Measurements from ENCODE around the gene ZNF652.

ZNF652 gene

DNA sequence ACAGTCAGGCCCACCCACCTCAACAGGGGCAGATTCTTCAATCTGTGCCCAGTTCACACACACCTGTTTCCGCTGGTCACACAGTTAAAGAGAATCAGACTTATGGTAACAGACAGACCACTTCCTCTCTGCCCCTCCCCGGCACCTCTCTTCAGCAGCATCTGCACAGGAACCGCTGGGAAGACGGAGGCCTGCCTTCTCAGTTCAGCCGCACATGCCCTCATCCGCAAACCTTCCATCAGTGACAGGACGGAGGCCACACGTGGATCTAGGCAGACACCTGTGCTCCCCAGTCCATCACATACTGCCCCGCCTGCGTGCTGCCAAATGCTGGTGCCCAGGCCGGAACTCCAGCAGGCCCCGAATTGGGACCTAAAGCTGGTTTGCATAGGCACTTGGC lies 42.3 kb upstream of the ZNF652 start:
- DNase-seq, result peak; percentile 54 to 98 (median 96)
- Histone ChIP-seq H3K36me3 (ENCODE audit: control insufficient read depth in 4 of 4, insufficient read depth in 4 of 4, low read length in 3 of 4) (peaks cover 0 to 51% (median 23%) of the 10 kb centered on the region in 4 experiments), H3K27ac (ENCODE audit: insufficient read depth in 1 of 2, low read depth in 1 of 2, low read length in 2 of 2, poor library complexity in 1 of 2, severe bottlenecking in 2 of 2) (peak overlapping the region in 1 of 2 experiments; percentile 65), H3K9me3 (ENCODE audit: control extremely low read depth in 1 of 5, control insufficient read depth in 4 of 5, insufficient read depth in 2 of 5, low read depth in 1 of 5, low read length in 4 of 5) (no peaks in the 10 kb centered on the region), H3K27me3 (replicated peaks in 2 of 5; ENCODE audit: control insufficient read depth in 4 of 5, insufficient read depth in 5 of 5, low read length in 4 of 5) (no peaks in the 10 kb centered on the region), H3K4me3 (ENCODE audit: control insufficient read depth in 1 of 7, extremely low read depth in 1 of 7, insufficient read depth in 4 of 7, low read depth in 2 of 7, low read length in 6 of 7) (peak overlapping the region in 1 of 7 experiments; percentile 26), H3K4me1 (ENCODE audit: control extremely low read depth in 1 of 4, control insufficient read depth in 4 of 4, insufficient read depth in 4 of 4, low read length in 3 of 4) (peaks cover 8 to 68% (median 63%) of the 10 kb centered on the region in 4 experiments)
- POLR2A ChIA-PET, result no interaction called here
- CTCF ChIA-PET, result interaction anchor here (0.6 to 11.2 kb wide), 5 partner anchors 31 to 182 kb away, joined by 3 to 168 read pairs (median 3); no protein-coding TSS in a partner anchor
- 0% methylated on average over 8 of the region's 12 CpGs for WGBS (ENCODE audit: insufficient coverage)

DNA sequence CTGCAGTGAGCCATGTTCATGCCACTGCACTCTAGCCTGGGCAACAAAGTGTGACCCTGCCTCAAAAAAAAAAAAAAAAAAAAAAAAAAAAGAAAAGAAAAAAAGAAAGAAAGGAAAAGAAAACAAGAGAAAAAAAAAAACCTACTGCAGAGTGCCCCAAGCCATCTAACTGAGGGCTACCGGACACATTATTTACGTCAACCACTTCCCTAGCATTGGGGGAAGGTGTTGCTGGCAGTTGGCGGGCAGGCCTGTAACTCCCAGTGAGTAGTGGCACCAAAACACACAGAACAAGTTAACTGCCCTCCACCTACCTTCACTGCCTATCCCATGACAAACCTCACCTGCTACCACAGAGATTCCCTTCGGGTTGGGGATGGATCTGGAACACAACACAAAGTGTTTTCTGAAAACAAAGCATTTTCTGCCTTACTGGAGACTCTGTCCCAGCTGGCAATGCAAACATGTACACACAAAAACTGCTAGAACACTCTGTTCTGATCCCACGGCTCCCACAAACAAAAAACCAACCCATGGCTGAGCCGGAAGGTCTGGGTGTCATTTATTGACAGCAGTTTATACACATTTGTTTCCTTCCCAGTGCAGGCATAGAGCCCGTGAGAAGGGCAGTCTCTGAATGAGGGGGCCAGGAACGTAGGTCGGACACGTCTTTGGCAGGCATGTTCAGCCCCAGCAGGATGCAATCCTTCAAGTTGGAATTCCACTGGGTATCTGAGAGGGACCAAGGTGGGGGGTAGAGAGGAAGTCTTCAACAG lies 41.7 kb upstream of the ZNF652 start:
- Histone ChIP-seq H3K36me3 (ENCODE audit: control insufficient read depth in 4 of 4, insufficient read depth in 4 of 4, low read length in 3 of 4) (peaks cover 0 to 44% (median 22%) of the 10 kb centered on the region in 4 experiments), H3K27me3 (replicated peaks in 2 of 5; ENCODE audit: control insufficient read depth in 4 of 5, insufficient read depth in 5 of 5, low read length in 4 of 5) (no peaks in the 10 kb centered on the region), H3K4me1 (ENCODE audit: control extremely low read depth in 1 of 4, control insufficient read depth in 4 of 4, insufficient read depth in 4 of 4, low read length in 3 of 4) (peaks cover 8 to 62% (median 57%) of the 10 kb centered on the region in 4 experiments), H3K4me3 (ENCODE audit: control insufficient read depth in 1 of 7, extremely low read depth in 1 of 7, insufficient read depth in 4 of 7, low read depth in 2 of 7, low read length in 6 of 7) (peak overlapping the region in 6 of 7 experiments; percentile 2 to 26 (median 7)), H3K9me3 (ENCODE audit: control extremely low read depth in 1 of 5, control insufficient read depth in 4 of 5, insufficient read depth in 2 of 5, low read depth in 1 of 5, low read length in 4 of 5) (no peaks in the 10 kb centered on the region), H3K27ac (ENCODE audit: insufficient read depth in 1 of 2, low read depth in 1 of 2, low read length in 2 of 2, poor library complexity in 1 of 2, severe bottlenecking in 2 of 2) (peak overlapping the region in 1 of 2 experiments; percentile 65)
- POLR2A ChIA-PET, result interaction anchor here (0.6 kb wide), 1 partner anchor 1139 kb away, joined by 4 read pairs; no protein-coding TSS in a partner anchor
- DNase-seq, result peak; percentile 48 to 88 (median 82)
- CTCF ChIA-PET, result interaction anchor here (0.9 to 11.2 kb wide), 4 partner anchors 10 to 181 kb away, joined by 3 to 168 read pairs (median 50); no protein-coding TSS in a partner anchor
- 0% methylated on average over 6 of the region's 10 CpGs for WGBS (ENCODE audit: insufficient coverage)

DNA sequence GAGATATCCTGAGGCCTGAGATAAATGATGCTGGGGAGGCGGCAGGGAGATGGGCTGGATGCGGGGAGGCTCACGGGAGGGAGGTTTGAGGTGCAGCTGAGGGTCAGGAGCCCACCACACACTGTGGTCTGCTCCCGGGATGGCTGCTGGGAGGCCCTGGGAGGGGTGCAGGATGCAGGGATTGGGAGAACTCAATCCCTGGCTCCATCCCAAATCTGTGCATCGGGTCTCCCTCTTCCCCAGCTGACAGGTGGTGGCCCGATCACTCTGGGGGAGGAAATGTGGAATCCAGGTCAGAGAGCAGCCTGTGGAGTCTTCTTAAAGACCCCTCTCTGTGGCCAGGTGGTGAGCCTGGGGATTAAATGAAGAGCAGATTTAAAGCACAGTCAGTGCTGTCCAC lies 40.7 kb upstream of the ZNF652 start:
- no peak overlapping the region for H3K27ac ChIP-seq (ENCODE audit: insufficient read depth in 1 of 2, low read depth in 1 of 2, low read length in 2 of 2, poor library complexity in 1 of 2, severe bottlenecking in 2 of 2)
- ChIA-PET CTCF (interaction anchor here (1.5 kb wide), 2 partner anchors 9 to 14 kb away, joined by 4 read pairs; no protein-coding TSS in a partner anchor), POLR2A (no interaction called here)
- WGBS (ENCODE audit: insufficient coverage), result 92% methylated on average over 4 of the region's 6 CpGs
- H3K4me3 ChIP-seq (ENCODE audit: control insufficient read depth in 1 of 7, extremely low read depth in 1 of 7, insufficient read depth in 4 of 7, low read depth in 2 of 7, low read length in 6 of 7), result peak overlapping the region in 1 of 7 experiments; percentile 1
- H3K4me1 ChIP-seq (ENCODE audit: control extremely low read depth in 1 of 4, control insufficient read depth in 4 of 4, insufficient read depth in 4 of 4, low read length in 3 of 4), result peaks cover 8 to 52% (median 47%) of the 10 kb centered on the region in 4 experiments
- no peaks in the 10 kb centered on the region for H3K27me3 ChIP-seq (replicated peaks in 2 of 5; ENCODE audit: control insufficient read depth in 4 of 5, insufficient read depth in 5 of 5, low read length in 4 of 5)
- H3K9me3 ChIP-seq (ENCODE audit: control extremely low read depth in 1 of 5, control insufficient read depth in 4 of 5, insufficient read depth in 2 of 5, low read depth in 1 of 5, low read length in 4 of 5), result no peaks in the 10 kb centered on the region
- peaks cover 0 to 37% (median 22%) of the 10 kb centered on the region in 4 experiments for H3K36me3 ChIP-seq (ENCODE audit: control insufficient read depth in 4 of 4, insufficient read depth in 4 of 4, low read length in 3 of 4)
- no peak for DNase-seq

DNA sequence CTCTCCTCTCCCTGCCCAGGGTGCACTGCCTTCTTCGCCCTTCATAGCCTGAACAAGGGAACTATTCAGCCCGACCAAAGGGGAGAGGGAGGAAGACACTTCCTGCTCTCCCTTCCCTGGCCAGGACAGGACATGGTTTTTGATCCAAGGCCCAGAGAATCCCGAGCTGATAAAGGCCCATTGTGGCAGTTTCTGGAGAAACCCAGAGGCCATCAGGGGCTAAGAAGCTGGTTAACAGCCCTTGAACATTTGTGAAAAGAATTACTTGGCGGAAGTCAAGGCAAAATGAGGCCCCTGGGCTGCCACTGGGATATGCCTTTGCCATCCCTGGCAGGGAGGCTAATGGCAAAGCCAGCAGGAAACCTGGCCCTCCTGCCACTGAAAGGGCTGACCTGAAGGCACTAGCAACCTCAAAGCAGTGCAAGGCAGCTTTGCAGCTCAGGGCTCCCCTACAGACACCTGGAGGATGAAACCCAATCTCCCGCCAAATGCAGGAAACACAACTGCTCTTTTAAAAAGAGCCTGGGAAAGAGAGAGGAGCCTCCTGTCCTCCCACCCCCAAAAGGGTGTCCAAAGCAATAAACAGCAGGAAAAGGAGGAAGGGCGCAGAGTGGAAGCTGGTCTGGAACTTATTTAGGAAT lies 40.0 kb upstream of the ZNF652 start:
- WGBS (ENCODE audit: insufficient coverage), result 95% methylated on average over 3 of the region's 6 CpGs
- Histone ChIP-seq H3K36me3 (ENCODE audit: control insufficient read depth in 4 of 4, insufficient read depth in 4 of 4, low read length in 3 of 4) (peaks cover 0 to 31% (median 19%) of the 10 kb centered on the region in 4 experiments), H3K4me3 (ENCODE audit: control insufficient read depth in 1 of 7, extremely low read depth in 1 of 7, insufficient read depth in 4 of 7, low read depth in 2 of 7, low read length in 6 of 7) (no peak overlapping the region), H3K27ac (ENCODE audit: insufficient read depth in 1 of 2, low read depth in 1 of 2, low read length in 2 of 2, poor library complexity in 1 of 2, severe bottlenecking in 2 of 2) (no peak overlapping the region), H3K9me3 (ENCODE audit: control extremely low read depth in 1 of 5, control insufficient read depth in 4 of 5, insufficient read depth in 2 of 5, low read depth in 1 of 5, low read length in 4 of 5) (no peaks in the 10 kb centered on the region), H3K4me1 (ENCODE audit: control extremely low read depth in 1 of 4, control insufficient read depth in 4 of 4, insufficient read depth in 4 of 4, low read length in 3 of 4) (peaks cover 8 to 51% (median 48%) of the 10 kb centered on the region in 4 experiments), H3K27me3 (replicated peaks in 2 of 5; ENCODE audit: control insufficient read depth in 4 of 5, insufficient read depth in 5 of 5, low read length in 4 of 5) (no peaks in the 10 kb centered on the region)
- POLR2A ChIA-PET, result no interaction called here
- CTCF ChIA-PET, result interaction anchor here (1.4 to 17.2 kb wide), 5 partner anchors 8 to 155 kb away, joined by 4 to 249 read pairs (median 6); no protein-coding TSS in a partner anchor
- no peak for DNase-seq

DNA sequence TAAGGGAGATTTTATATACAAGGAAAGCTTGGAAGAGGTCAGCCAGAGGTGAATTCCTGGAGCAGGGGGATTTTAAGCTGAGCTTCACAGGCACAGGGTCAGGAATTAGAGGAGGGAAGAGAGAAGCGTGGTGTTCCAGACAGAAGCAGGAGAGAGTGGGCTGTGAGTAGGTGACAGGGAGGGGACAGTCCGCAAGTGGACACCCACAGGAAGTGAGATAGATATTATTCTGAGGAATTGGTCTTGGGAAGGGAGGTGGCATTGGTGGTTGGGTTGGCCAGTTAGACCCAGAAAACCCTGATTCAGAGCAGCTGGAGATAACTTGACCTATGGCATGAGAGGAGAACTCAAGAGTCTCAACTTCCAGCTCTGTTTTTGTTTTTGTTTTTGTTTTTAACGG lies 37.9 kb upstream of the ZNF652 start:
- CTCF ChIA-PET, result interaction anchor here (0.9 to 17.2 kb wide), 9 partner anchors 8 to 157 kb away, joined by 3 to 249 read pairs (median 5); no protein-coding TSS in a partner anchor
- POLR2A ChIA-PET, result no interaction called here
- Histone ChIP-seq H3K4me3 (ENCODE audit: control insufficient read depth in 1 of 7, extremely low read depth in 1 of 7, insufficient read depth in 4 of 7, low read depth in 2 of 7, low read length in 6 of 7) (no peak overlapping the region), H3K36me3 (ENCODE audit: control insufficient read depth in 4 of 4, insufficient read depth in 4 of 4, low read length in 3 of 4) (peaks cover 0 to 10% (median 2%) of the 10 kb centered on the region in 4 experiments), H3K9me3 (ENCODE audit: control extremely low read depth in 1 of 5, control insufficient read depth in 4 of 5, insufficient read depth in 2 of 5, low read depth in 1 of 5, low read length in 4 of 5) (no peaks in the 10 kb centered on the region), H3K4me1 (ENCODE audit: control extremely low read depth in 1 of 4, control insufficient read depth in 4 of 4, insufficient read depth in 4 of 4, low read length in 3 of 4) (peaks cover 8 to 41% (median 38%) of the 10 kb centered on the region in 4 experiments), H3K27me3 (replicated peaks in 2 of 5; ENCODE audit: control insufficient read depth in 4 of 5, insufficient read depth in 5 of 5, low read length in 4 of 5) (no peaks in the 10 kb centered on the region), H3K27ac (ENCODE audit: insufficient read depth in 1 of 2, low read depth in 1 of 2, low read length in 2 of 2, poor library complexity in 1 of 2, severe bottlenecking in 2 of 2) (no peak overlapping the region)
- DNase-seq, result no peak
- 100% methylated on average over 2 of the region's 3 CpGs for WGBS (ENCODE audit: insufficient coverage)

DNA sequence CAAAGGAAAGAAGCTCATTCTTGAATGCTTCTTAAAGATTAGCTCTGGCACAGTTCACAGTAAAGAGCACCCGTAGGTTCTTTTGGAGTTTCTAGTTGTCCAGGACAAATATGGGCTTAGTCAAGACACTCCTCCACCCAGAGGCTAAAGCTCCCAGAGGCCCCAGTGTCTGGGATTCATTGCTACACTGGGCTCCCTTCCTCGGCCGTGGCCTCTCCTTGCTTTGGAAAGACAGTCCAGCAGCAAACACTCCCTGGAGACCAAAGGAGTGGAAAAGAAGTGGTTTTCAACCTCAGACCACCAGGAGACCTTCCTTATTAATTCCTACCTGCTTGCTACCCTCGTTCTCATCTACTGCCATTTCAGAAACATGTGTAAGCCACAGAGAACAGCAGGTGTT lies 35.5 kb upstream of the ZNF652 start:
- ChIA-PET CTCF (interaction anchor here (0.6 to 17.2 kb wide), 13 partner anchors 9 to 225 kb away, joined by 3 to 249 read pairs (median 6); partner anchors contain the start of gene PHB1), POLR2A (interaction anchor here (0.6 kb wide), 1 partner anchor 434 kb away, joined by 3 read pairs; no protein-coding TSS in a partner anchor)
- Histone ChIP-seq H3K27me3 (replicated peaks in 2 of 5; ENCODE audit: control insufficient read depth in 4 of 5, insufficient read depth in 5 of 5, low read length in 4 of 5) (no peaks in the 10 kb centered on the region), H3K4me3 (ENCODE audit: control insufficient read depth in 1 of 7, extremely low read depth in 1 of 7, insufficient read depth in 4 of 7, low read depth in 2 of 7, low read length in 6 of 7) (no peak overlapping the region), H3K36me3 (ENCODE audit: control insufficient read depth in 4 of 4, insufficient read depth in 4 of 4, low read length in 3 of 4) (peaks cover 0 to 3% (median 0%) of the 10 kb centered on the region in 4 experiments), H3K27ac (ENCODE audit: insufficient read depth in 1 of 2, low read depth in 1 of 2, low read length in 2 of 2, poor library complexity in 1 of 2, severe bottlenecking in 2 of 2) (no peak overlapping the region), H3K4me1 (ENCODE audit: control extremely low read depth in 1 of 4, control insufficient read depth in 4 of 4, insufficient read depth in 4 of 4, low read length in 3 of 4) (peaks cover 14 to 37% (median 34%) of the 10 kb centered on the region in 4 experiments), H3K9me3 (ENCODE audit: control extremely low read depth in 1 of 5, control insufficient read depth in 4 of 5, insufficient read depth in 2 of 5, low read depth in 1 of 5, low read length in 4 of 5) (no peaks in the 10 kb centered on the region)
- no peak for DNase-seq
- WGBS (ENCODE audit: insufficient coverage), result 95% methylated on average over 3 of the region's 4 CpGs
